T-helper 17 cell (primary cell): ENCODE measurements around the gene ARL8B. TPM values are rescaled to one million over a fixed set of nuclear protein-coding genes. Genes with fewer than 3 reads are reported as not detected.
"Not testable (repeated sequence)": the region's sequence is repeated elsewhere in the genome, so short reads cannot be mapped to it uniquely, and the experiment has no call there.

Source experiments
- ATAC-seq: fragments of 150-1000 bp; cut with Tn5 transposase; 2 replicates; pipeline ENCODE4 v1.10.0; 2021; ENCODE audit warnings: mild to moderate bottlenecking, moderate library complexity
- DNase-seq, 3 donors: peaks; one replicate each; pipeline versions ENCODE4 v3.0.0 to v3.0.0-alpha.2; 2020 to 2021
- H3K9me3 ChIP-seq: one replicate; pipeline ENCODE4 v1.7.0; 2013; ENCODE audit warnings: low read length, mild to moderate bottlenecking; ENCODE audit not compliant: control insufficient read depth, poor library complexity, severe bottlenecking
- H3K27ac Mint-ChIP-seq: one replicate; pipeline ENCODE4 v1.8.0; 2022; ENCODE audit warnings: mild to moderate bottlenecking, moderate library complexity, mixed read lengths
- H3K27me3 Mint-ChIP-seq: one replicate; pipeline ENCODE4 v1.8.0; 2022; ENCODE audit warnings: mixed read lengths
- H3K36me3 Mint-ChIP-seq: one replicate; pipeline ENCODE4 v1.8.0; 2022; ENCODE audit warnings: low read depth, mixed read lengths
- H3K4me1 Mint-ChIP-seq: one replicate; pipeline ENCODE4 v1.8.0; 2022; ENCODE audit warnings: mild to moderate bottlenecking, mixed read lengths
- H3K4me3 Mint-ChIP-seq: one replicate; pipeline ENCODE4 v1.8.0; 2022; ENCODE audit warnings: mild to moderate bottlenecking, moderate library complexity, mixed read lengths
- total RNA-seq, 4 donors: library from RNA in 2 of 4; stranded (reverse) in 2 of 4; gene quantifications; one replicate each; pipeline ENCODE4 v1.2.3 and lab custom pipeline; 2022 to 2026

Gene ARL8B
- total RNA-seq, 2 donors from 2014 or later, result 39.2 to 52.9 TPM

DNA sequence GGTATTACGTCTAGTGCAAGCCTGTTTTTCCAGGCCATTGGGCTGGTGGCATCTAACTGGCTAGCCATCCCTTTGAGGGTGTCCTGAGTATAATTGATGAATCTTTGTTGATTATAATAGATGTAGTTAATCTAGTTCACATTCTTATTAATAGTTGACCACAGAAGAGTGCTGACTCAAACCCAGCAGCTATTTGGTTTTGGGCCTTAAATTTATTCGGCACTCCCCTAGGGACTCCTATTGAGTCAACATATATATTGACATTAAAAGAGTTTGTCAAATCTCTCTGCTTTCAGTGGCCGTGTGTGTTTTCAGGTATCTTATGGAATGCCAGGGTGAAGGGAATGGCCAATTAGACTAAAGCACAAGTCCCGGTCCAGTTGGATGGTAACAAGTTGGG, 19.7 kb downstream of the ARL8B start:
- Mint-ChIP-seq H3K27me3 (no peaks in the 10 kb centered on the region), H3K36me3 (no peaks in the 10 kb centered on the region), H3K27ac (no peak overlapping the region), H3K4me3 (no peak overlapping the region), H3K4me1 (peaks cover 31% of the 10 kb centered on the region)
- no peaks in the 10 kb centered on the region for H3K9me3 ChIP-seq
- ATAC-seq (no peak), DNase-seq (no peak)

DNA sequence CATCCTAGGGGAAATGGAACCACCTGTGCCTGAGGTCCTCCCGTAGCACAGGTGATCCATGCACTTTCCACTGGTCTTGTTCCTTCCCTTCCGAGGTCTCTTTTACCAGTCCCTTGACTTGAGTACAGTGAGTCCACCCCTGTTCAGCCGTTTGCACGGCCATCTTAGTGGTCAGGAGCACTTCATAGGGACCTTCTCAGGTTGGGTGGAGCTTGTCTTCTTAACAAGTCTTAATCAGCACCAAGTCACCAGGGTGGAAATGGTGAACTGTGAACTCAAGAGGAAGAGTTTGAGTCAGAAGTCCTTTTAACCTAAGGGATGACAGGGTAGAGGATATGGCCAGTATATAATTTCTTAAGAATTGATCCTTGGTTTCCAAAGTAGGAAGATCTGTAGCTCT, 21.4 kb downstream of the ARL8B start:
- peaks cover 2% of the 10 kb centered on the region for H3K36me3 Mint-ChIP-seq
- H3K4me3 Mint-ChIP-seq, result no peak overlapping the region
- DNase-seq (no peak), ATAC-seq (no peak)
- no peaks in the 10 kb centered on the region for H3K9me3 ChIP-seq
- H3K27me3 Mint-ChIP-seq, result no peaks in the 10 kb centered on the region
- no peak overlapping the region for H3K27ac Mint-ChIP-seq
- H3K4me1 Mint-ChIP-seq, result peaks cover 25% of the 10 kb centered on the region

DNA sequence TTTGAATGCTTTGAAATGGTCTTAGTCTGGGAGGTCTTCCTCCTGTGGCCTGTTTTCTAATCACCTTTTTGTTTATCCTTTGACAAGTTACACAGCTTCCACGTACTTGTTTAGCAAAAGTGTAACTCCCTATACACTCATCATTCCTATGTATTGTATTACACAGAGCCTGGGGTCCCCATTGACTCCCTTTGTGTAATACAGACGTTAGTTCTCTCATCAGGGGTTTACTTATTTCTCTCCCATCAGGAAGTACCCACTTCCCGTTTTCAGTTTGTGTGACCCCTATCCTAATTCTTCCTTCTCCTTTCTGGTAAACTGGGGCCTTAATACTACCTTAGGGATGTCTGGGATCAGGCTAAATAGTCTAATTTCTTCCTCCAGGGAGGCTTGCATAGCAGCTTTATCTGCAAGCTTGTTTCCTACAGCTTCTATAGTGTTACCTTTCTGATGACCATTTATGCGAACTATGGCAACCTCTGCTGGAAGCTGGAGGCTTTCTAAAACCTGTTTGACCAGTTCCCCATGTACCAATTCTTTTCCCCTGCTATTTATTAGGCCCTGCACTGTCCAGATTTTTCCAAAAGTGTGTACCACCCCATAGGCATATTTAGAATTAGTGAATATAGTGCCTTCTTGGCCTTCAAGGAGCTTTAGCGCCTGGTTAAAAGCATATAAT, 22.4 kb downstream of the ARL8B start:
- Mint-ChIP-seq H3K4me3 (no peak overlapping the region), H3K36me3 (peaks cover 2% of the 10 kb centered on the region), H3K27ac (no peak overlapping the region), H3K4me1 (peaks cover 27% of the 10 kb centered on the region), H3K27me3 (no peaks in the 10 kb centered on the region)
- ATAC-seq (no peak), DNase-seq (no peak)
- H3K9me3 ChIP-seq, result no peaks in the 10 kb centered on the region

DNA sequence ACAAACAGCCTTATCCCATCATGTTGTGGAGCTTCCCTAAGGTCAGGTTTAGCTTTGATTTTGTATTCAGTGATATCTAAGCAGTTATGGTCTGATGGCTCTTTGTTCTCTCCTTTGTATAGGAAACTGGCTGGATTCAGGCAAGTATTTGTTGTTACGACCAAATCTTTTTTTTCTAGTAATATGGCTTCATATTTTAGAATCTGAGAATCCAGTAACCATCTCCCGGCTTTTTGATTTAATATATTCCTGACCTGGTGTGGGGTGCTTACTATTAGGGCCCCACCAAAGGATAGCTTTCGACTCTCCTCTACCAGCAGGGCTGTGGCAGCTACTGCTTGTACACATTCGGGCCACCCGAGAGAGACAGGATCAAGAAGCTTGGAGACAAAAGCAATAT, 23.0 kb downstream of the ARL8B start:
- ATAC-seq, result no peak
- Mint-ChIP-seq H3K4me1 (peaks cover 26% of the 10 kb centered on the region), H3K27me3 (no peaks in the 10 kb centered on the region), H3K4me3 (no peak overlapping the region), H3K27ac (no peak overlapping the region), H3K36me3 (peaks cover 2% of the 10 kb centered on the region)
- no peak for DNase-seq
- no peaks in the 10 kb centered on the region for H3K9me3 ChIP-seq

DNA sequence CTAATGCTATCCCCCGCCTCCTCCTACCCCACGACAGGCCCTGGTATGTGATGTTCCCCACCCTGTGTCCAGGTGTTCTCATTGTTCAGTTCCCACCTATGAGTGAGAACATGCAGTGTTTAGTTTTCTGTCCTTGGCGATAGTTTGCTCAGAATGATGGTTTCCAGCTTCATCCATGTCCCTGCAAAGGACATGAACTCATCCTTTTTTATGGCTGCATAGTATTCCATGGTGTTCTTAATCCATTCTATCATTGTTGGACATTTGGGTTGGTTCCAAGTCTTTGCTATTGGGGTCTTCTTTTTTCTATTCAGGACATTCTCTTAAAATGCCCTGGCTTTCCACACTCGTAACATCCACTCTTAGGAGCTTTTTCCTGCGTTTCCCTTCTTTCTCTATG, 25.1 kb downstream of the ARL8B start:
- not testable (repeated sequence) for ATAC-seq, H3K27me3 Mint-ChIP-seq, H3K9me3 ChIP-seq, DNase-seq, H3K27ac Mint-ChIP-seq, H3K4me3 Mint-ChIP-seq, H3K36me3 Mint-ChIP-seq
- H3K4me1 Mint-ChIP-seq, result peaks cover 20% of the 10 kb centered on the region

DNA sequence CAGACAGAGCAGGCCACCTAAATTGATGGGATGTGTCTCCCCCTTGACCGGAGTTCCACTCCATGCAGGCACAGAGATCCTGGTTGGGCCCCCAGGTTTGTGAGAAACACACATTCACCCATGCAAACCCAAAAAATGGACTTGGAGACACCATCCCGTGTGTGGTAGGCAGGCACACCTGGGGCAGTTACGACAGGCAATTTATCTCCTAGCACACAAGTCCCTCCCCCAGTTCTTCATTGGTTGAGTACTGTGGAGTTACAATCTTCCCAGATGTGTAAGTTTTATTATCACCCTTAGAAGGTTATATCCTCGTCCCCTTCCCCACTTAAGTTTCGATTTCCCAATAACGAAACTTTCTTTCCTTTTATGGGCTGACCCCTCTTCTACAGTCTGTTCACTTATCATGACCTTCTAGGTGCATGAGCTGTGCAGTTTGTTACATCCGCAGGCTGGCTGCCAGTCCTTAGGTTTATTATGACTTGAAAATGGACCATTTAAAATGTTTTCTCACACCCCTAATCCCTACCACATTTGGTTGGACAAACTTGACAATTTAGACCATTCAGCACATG, 27.3 kb downstream of the ARL8B start:
- Mint-ChIP-seq H3K27ac (no peak overlapping the region), H3K4me3 (no peak overlapping the region), H3K4me1 (peaks cover 31% of the 10 kb centered on the region), H3K36me3 (peaks cover 2% of the 10 kb centered on the region), H3K27me3 (no peaks in the 10 kb centered on the region)
- ATAC-seq (no peak), DNase-seq (no peak)
- no peaks in the 10 kb centered on the region for H3K9me3 ChIP-seq

DNA sequence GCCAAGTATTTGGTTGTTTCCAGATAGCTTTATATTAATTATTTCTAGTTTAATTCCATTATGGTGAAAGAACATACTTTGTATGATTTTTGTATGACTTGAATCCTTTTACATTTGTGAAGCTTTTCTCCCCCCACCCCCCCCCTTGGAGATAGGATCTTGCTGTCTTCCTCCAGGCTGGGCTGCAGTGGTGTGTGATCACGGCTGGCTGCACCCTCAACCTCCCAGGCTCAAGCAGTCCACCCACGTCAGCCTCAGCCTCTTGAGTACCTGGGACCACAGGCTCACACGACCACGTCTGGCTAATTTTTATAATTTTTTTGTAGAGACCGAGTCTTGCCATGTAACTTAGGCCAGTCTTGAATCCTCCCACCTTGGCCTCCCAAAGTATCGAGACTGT, 29.5 kb downstream of the ARL8B start:
- no peak for ATAC-seq
- no peaks in the 10 kb centered on the region for H3K9me3 ChIP-seq
- Mint-ChIP-seq H3K4me1 (peaks cover 44% of the 10 kb centered on the region), H3K4me3 (no peak overlapping the region), H3K27ac (no peak overlapping the region), H3K36me3 (peaks cover 2% of the 10 kb centered on the region), H3K27me3 (no peaks in the 10 kb centered on the region)
- DNase-seq, result no peak

DNA sequence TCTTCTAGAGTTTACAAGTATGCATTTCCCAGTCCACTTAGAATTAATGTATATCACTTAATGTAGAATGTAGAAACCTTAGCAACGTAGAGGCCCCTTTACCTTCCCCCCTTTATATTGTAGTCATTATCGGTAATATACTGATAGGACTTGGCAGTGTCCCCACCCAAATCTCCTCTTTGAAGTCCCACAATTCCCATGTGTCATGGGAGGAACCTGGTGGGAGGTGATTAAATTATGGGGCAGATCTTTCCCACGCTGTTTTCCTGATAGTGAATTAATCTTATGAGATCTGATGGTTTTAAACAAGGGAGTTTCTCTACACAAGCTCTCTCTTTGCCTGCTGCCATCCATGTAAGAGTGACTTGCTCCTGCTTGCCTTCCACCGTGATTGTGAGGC, 31.0 kb downstream of the ARL8B start:
- H3K36me3 Mint-ChIP-seq, result no peaks in the 10 kb centered on the region
- H3K27me3 Mint-ChIP-seq, result no peaks in the 10 kb centered on the region
- no peaks in the 10 kb centered on the region for H3K9me3 ChIP-seq
- no peak for ATAC-seq
- DNase-seq, result no peak
- peaks cover 52% of the 10 kb centered on the region for H3K4me1 Mint-ChIP-seq
- H3K4me3 Mint-ChIP-seq, result no peak overlapping the region
- H3K27ac Mint-ChIP-seq, result peak overlapping the region; percentile 68

DNA sequence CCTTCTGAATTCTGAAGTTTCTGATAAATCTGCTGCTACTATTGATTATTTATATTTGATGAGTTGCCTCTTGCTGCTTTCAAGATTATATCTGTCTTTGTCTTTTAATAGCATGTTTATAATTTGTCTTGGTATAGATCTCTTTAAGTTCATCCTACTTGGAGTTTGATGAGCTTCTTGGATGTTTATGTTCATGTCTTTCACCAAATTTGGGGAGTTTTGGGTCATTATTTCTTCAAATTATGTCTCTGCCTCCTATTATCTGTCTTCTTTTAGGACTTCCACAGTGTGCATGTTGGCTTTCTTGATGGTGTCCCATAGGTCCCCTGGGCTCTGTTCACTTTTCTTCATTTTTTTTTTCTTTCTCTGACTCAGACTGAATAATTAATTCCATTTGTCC, 33.1 kb downstream of the ARL8B start:
- ATAC-seq (no peak), DNase-seq (no peak)
- H3K4me1 Mint-ChIP-seq, result peaks cover 42% of the 10 kb centered on the region
- H3K27me3 Mint-ChIP-seq, result no peaks in the 10 kb centered on the region
- no peaks in the 10 kb centered on the region for H3K36me3 Mint-ChIP-seq
- H3K27ac Mint-ChIP-seq, result peak overlapping the region; percentile 6
- no peaks in the 10 kb centered on the region for H3K9me3 ChIP-seq
- no peak overlapping the region for H3K4me3 Mint-ChIP-seq

DNA sequence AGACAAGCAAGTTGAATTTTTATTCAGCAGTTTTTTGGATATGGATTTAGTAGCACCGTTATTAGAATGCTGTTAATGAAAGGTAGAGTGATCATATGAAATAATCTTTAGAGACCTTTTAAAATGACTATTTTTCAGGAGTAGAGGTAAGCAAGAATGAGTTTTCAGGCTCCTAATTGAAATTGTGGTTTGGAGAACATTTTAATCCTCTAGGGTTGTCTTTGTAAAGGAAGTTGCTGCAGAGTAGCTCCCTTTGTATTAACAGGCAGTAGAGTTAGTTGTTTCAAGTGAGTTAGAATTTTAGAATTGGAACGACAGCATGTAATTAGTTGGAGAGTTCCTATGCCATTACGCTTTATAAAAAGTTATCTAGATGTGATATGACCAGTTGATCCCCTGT, 38.2 kb downstream of the ARL8B start:
- peak overlapping the region; percentile 81 for H3K27ac Mint-ChIP-seq
- peak overlapping the region; percentile 12 for H3K4me3 Mint-ChIP-seq
- no peaks in the 10 kb centered on the region for H3K9me3 ChIP-seq
- H3K4me1 Mint-ChIP-seq, result peaks cover 47% of the 10 kb centered on the region
- no peaks in the 10 kb centered on the region for H3K36me3 Mint-ChIP-seq
- DNase-seq (no peak), ATAC-seq (no peak)
- no peaks in the 10 kb centered on the region for H3K27me3 Mint-ChIP-seq

DNA sequence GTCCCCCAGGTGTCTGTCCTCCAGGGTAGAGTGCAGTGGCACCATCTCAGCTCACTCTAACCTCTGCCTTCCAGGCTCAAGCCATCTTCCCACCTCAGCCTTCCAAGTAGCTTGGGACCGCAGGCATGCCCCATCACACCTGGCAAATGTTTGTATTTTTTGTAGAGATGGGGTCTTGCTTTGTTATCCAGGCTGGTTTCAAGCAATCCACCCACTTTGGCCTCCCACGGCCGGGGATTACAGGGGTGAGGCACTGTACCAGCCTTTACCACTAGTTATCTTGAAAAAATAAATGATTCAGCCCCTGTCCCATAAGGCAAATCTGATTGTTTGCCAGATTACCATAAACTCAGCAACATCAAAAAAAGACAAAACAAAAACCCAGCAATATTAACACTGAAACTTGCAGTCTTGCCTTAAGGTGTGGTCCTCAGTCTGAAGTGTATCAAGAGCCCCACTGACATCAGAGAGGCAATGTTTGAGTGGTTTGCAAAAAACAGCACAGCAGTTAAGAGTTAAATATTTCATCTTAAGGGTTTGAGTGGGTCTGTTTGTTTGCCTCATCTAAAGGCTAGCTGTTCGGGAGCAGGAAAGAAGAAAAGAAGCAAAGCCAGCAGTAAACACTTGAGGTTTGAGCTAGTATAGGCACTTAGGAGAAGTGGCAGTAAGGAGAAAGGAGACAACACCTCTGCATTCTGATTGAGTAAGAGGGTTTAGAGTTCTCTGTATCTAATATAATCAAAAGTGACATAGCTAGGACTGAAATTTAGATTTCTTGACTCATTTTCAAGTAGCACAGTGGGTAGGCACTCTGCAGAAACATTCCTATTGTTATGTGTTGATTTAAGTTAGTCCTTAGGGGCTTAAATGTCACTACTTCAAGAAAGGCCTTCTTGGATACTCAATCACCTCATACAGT, 39.1 kb downstream of the ARL8B start:
- Mint-ChIP-seq H3K27me3 (no peaks in the 10 kb centered on the region), H3K27ac (peak overlapping the region; percentile 81), H3K4me1 (peaks cover 44% of the 10 kb centered on the region), H3K4me3 (no peak overlapping the region), H3K36me3 (no peaks in the 10 kb centered on the region)
- DNase-seq, result no peak
- H3K9me3 ChIP-seq, result no peaks in the 10 kb centered on the region
- ATAC-seq, result no peak

DNA sequence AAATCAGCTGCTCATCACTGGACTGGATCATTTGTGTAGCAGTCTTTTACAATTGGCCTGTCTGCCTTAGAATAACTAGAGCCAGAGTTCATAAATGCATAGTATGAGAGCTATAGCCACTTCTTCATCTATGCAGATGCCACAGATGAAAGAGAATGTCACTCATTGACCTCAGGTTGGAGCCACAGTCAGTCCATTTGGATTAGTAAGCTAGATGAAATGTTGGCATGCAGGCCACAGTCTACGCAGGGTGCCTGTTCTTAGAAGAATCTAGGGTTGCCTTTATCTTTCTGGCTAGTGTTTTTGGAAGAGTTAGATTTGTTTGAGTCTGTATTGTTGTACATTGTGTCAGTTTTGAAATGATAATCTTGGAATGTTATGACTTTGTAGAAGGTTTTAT, 40.0 kb downstream of the ARL8B start:
- Mint-ChIP-seq H3K27ac (peak overlapping the region; percentile 81), H3K4me1 (peaks cover 43% of the 10 kb centered on the region), H3K27me3 (no peaks in the 10 kb centered on the region), H3K4me3 (no peak overlapping the region), H3K36me3 (no peaks in the 10 kb centered on the region)
- DNase-seq, result no peak
- no peak for ATAC-seq
- H3K9me3 ChIP-seq, result no peaks in the 10 kb centered on the region

DNA sequence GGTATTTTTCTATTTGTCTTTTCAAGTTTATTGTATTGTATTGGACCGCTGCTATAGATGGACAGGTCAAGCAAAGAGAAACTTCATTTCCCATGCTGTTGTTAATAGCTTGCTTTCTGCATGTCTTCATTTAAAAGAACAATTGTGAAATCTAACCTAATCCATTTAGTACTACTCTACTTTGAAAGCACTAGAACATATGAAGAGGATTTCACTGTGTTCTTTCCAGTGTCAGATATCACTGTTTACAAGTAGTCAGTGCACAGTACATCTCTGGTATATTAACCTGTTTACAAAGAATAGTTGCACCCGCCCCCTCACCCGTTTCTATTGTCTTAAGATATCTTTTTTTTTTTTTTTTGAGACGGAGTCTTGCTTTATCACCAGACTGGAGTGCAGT, 43.6 kb downstream of the ARL8B start:
- no peaks in the 10 kb centered on the region for H3K9me3 ChIP-seq
- DNase-seq (no peak), ATAC-seq (no peak)
- Mint-ChIP-seq H3K36me3 (no peaks in the 10 kb centered on the region), H3K4me3 (no peak overlapping the region), H3K27me3 (no peaks in the 10 kb centered on the region), H3K27ac (no peak overlapping the region), H3K4me1 (peaks cover 42% of the 10 kb centered on the region)
